Right lobe of liver (tissue), 6 donors: Measurements from ENCODE around the gene NAPA. TPM values are rescaled to one million over a fixed set of nuclear protein-coding genes. Genes with fewer than 3 reads are reported as not detected.

Experiments
- ATAC-seq, 4 donors: fragments of 200-7000 bp; cut with Tn5 transposase; one replicate each; pipeline ENCODE4 v1.9.1; 2020; ENCODE audit warnings: mild to moderate bottlenecking in 4 of 4, moderate library complexity in 4 of 4
- DNase-seq, 3 donors: peaks; one replicate each; pipeline ENCODE4 v3.0.0-alpha.2; 2020
- H3K27ac ChIP-seq, 3 donors: fragments of 200-600 bp; one replicate each; pipeline ENCODE4 v1.8.0; 2022
- H3K27me3 ChIP-seq, 2 donors: fragments of 200-600 bp; one replicate each; pipeline ENCODE4 v1.8.0; 2022
- H3K36me3 ChIP-seq, 4 donors: fragments of 200-600 bp; sonication (generic) in 1 of 4; one replicate each; pipeline versions ENCODE4 v1.5.1 to v1.8.0; 2017 to 2022; ENCODE audit warnings: control low read depth in 1 of 4
- H3K4me1 ChIP-seq, 4 donors: fragments of 200-600 bp; sonication (generic) in 1 of 4; one replicate each; pipeline versions ENCODE4 v1.5.1 to v1.8.0; 2017 to 2022; ENCODE audit warnings: control low read depth in 1 of 4
- H3K4me3 ChIP-seq, 3 donors: fragments of 200-600 bp; one replicate each; pipeline ENCODE4 v1.8.0; 2022
- H3K9me3 ChIP-seq, 4 donors: fragments of 200-600 bp; sonication (generic) in 1 of 4; one replicate each; pipeline versions ENCODE4 v1.5.1 to v1.8.0; 2017 to 2022; ENCODE audit warnings: control low read depth in 1 of 4
- CTCF ChIP-seq, 4 donors: fragments of 200-600 bp in 3 of 4; fragments of 450-650 bp in 1 of 4; IDR thresholded peaks; one replicate each; pipeline versions ENCODE4 v1.5.1 to v1.8.0; 2016 to 2022; ENCODE audit warnings: antibody characterized with exemption in 4 of 4, mild to moderate bottlenecking in 2 of 4
- POLR2A ChIP-seq: fragments of 450-650 bp; IDR thresholded peaks from one replicate; pipeline ENCODE4 v1.6.1; 2017; ENCODE audit warnings: antibody characterized with exemption, mild to moderate bottlenecking
- WGBS: methylation state at CpG from one replicate; pipeline ENCODE4 v1.1.6; 2018; ENCODE audit warnings: low coverage, low lambda C conversion rate; ENCODE audit not compliant: insufficient coverage; ENCODE audit errors: missing lambda C conversion rate; 5-methylcytosine and 5-hydroxymethylcytosine counted together
- intact Hi-C, 2 donors: fragments of 100-400 bp; cut with DNase I; formaldehyde crosslinking; loops; one replicate each; pipeline versions ENCODE4 v1.11.2 to v1.14.1; 2022
- total RNA-seq, 6 experiments: library from RNA; depleted of rRNA in 2 of 6; stranded (reverse); fragments of >200 nt in 2 of 6; fragmentation: NEBNext Ultra II Directional in 3 of 6; extraction: Animal tissue kit (Norgen Biotek cat#: 25700) in 3 of 6; gene quantifications; one replicate each; pipeline versions ENCODE4 v1.1.0 to v1.2.4, GENCODE V29; 2016 to 2023
- donor health status: DM: no; HTN: yes; CAD: no.
- donor health status: DM: no; HTN: no; CAD: no.
- donor health status: DM: no; HTN: no; CAD: no.
- donor health status: DM: no; HTN: yes; CAD: no.
- donor health status: DM: no; HTN: yes; CAD: no.

The NAPA gene
- total RNA-seq, 6 experiments from 2014 or later: 83.0 to 179 (median 96.0) TPM

GRCh38 chr19:47443331-47443730, 71.5 kb downstream of the NAPA start:
- TF ChIP-seq CTCF (IDR thresholded peaks at IDR 0.05): no peak
- TF ChIP-seq POLR2A: no peak
- DNase-seq (peak in 1 of 3 donors; percentile 29), ATAC-seq (no peak)
- Histone ChIP-seq H3K9me3 (no peaks in the 10 kb centered on the region), H3K36me3 (no peaks in the 10 kb centered on the region), H3K27ac (no peak overlapping the region), H3K4me3 (no peak overlapping the region), H3K27me3 (peaks cover 4 to 18% of the 10 kb centered on the region in 2 donors), H3K4me1 (peaks cover 0 to 6% (median 0%) of the 10 kb centered on the region in 4 donors)
- intact Hi-C loops: no loop called here
- WGBS: 39% methylated on average over 3 of the region's 12 CpGs

GRCh38 chr19:47438793-47439220, 76.1 kb downstream of the NAPA start:
- ATAC-seq (peak in 2 of 4 donors; percentile 6 to 37), DNase-seq (no peak)
- TF ChIP-seq POLR2A (no peak), CTCF (IDR thresholded peaks at IDR 0.05) (no peak)
- intact Hi-C loops: loop anchor here (5.0 to 10.0 kb wide), 2 partner anchors 86 to 258 kb away; no protein-coding TSS in a partner anchor
- no peaks in the 10 kb centered on the region for H3K27me3 ChIP-seq
- no peak overlapping the region for H3K4me3 ChIP-seq
- WGBS: 18% methylated on average over 5 of the region's 5 CpGs
- H3K4me1 ChIP-seq: no peaks in the 10 kb centered on the region
- no peak overlapping the region for H3K27ac ChIP-seq
- no peaks in the 10 kb centered on the region for H3K36me3 ChIP-seq
- H3K9me3 ChIP-seq: no peaks in the 10 kb centered on the region

Other genes with a start within 250 kb of the NAPA start
- gene INAFM1, start 240.2 kb downstream of the NAPA start, total RNA-seq: 1 to 10 TPM; 2.2 to 5.8 (median 4.4) TPM
- 10 to 100 TPM in 1 of 6 experiments, 1 to 10 TPM in 5; 3.3 to 19.8 (median 5.9) TPM for gene C5AR1, start 205.2 kb downstream of the NAPA start, total RNA-seq
- 1 to 10 TPM; 1.1 to 6.6 (median 3.7) TPM for gene C5AR2, start 182.9 kb downstream of the NAPA start, total RNA-seq
- gene DHX34, start 165.7 kb downstream of the NAPA start, total RNA-seq: 10 to 100 TPM in 1 of 6 experiments, 1 to 10 TPM in 5; 5.2 to 11.9 (median 8.7) TPM
- 1 to 10 TPM in 1 of 6 experiments, under 1 TPM in 5; 0.53 to 1.6 (median 0.77) TPM for gene MEIS3, start 95.5 kb downstream of the NAPA start, total RNA-seq
- gene SLC8A2, start 43.2 kb downstream of the NAPA start, total RNA-seq: under 1 TPM in 1 of 6 experiments, not detected in 5; 0.13 TPM
- gene KPTN, start 30.8 kb downstream of the NAPA start, total RNA-seq: 1 to 10 TPM; 3.1 to 7.8 (median 6.2) TPM
- under 1 TPM in 4 of 6 experiments, not detected in 2; 0.12 to 0.25 (median 0.17) TPM for gene ZNF541, start 58.1 kb upstream of the NAPA start, total RNA-seq
- gene BICRA, start 94.1 kb upstream of the NAPA start, total RNA-seq: 1 to 10 TPM; 3.7 to 7.3 (median 6.4) TPM
- gene EHD2, start 198.4 kb upstream of the NAPA start, total RNA-seq: 10 to 100 TPM in 3 of 6 experiments, 1 to 10 TPM in 3; 3.6 to 20.2 (median 12.8) TPM
- gene NOP53, start 230.5 kb upstream of the NAPA start, total RNA-seq: 100 to 1,000 TPM in 1 of 6 experiments, 10 to 100 TPM in 5; 73.6 to 105 (median 79.4) TPM